A673 (cell line): ENCODE measurements around the gene PRPS2.

Experiments used
- EZH2 ChIP-seq: fragments of 200-600 bp; sonication (generic); IDR thresholded peaks from 2 replicates; pipeline ENCODE4 v1.6.1; 2017; ENCODE audit warnings: borderline replicate concordance, low read depth, mild to moderate bottlenecking, mixed read lengths, antibody characterized with exemption, low read length; ENCODE audit not compliant: poor library complexity, severe bottlenecking
- TF ChIP-seq, protein P1 (sequence below): fragments of 300-800, 200-600 bp; sonication (generic); conservative IDR thresholded peaks from 2 replicates; pipeline ENCODE4 v1.5.1; 2017; ENCODE audit warnings: low read depth, mild to moderate bottlenecking, antibody characterized with exemption, low read length, moderate library complexity, mixed read lengths

DNA sequence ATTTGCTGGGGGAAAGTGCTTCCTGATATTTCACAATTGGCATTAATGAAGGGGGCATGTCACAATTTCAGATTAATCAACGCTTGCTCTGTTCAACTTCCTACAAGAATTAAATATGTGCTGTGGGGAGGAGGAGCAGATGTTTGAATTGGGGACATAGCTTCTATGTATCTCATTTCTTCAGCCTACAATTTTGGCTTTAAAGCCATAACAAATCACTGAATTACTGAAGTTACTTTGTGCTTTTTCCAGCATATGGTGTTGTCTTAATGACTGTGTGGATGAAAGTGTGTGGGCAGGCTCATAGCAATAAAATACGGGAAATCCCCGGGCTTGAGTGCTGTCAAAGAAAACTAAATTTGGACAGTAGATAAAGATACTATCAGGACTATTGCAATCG lies 76.5 kb downstream of the PRPS2 start:
- TF ChIP-seq, protein P1, sequence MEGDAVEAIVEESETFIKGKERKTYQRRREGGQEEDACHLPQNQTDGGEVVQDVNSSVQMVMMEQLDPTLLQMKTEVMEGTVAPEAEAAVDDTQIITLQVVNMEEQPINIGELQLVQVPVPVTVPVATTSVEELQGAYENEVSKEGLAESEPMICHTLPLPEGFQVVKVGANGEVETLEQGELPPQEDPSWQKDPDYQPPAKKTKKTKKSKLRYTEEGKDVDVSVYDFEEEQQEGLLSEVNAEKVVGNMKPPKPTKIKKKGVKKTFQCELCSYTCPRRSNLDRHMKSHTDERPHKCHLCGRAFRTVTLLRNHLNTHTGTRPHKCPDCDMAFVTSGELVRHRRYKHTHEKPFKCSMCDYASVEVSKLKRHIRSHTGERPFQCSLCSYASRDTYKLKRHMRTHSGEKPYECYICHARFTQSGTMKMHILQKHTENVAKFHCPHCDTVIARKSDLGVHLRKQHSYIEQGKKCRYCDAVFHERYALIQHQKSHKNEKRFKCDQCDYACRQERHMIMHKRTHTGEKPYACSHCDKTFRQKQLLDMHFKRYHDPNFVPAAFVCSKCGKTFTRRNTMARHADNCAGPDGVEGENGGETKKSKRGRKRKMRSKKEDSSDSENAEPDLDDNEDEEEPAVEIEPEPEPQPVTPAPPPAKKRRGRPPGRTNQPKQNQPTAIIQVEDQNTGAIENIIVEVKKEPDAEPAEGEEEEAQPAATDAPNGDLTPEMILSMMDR: no peak
- no peak for TF ChIP-seq EZH2
